ENCODE measurements around the gene CDH4.
"Not testable (repeated sequence)": the region's sequence is repeated elsewhere in the genome, so short reads cannot be mapped to it uniquely, and the experiment has no call there.

CDH4 gene

DNA sequence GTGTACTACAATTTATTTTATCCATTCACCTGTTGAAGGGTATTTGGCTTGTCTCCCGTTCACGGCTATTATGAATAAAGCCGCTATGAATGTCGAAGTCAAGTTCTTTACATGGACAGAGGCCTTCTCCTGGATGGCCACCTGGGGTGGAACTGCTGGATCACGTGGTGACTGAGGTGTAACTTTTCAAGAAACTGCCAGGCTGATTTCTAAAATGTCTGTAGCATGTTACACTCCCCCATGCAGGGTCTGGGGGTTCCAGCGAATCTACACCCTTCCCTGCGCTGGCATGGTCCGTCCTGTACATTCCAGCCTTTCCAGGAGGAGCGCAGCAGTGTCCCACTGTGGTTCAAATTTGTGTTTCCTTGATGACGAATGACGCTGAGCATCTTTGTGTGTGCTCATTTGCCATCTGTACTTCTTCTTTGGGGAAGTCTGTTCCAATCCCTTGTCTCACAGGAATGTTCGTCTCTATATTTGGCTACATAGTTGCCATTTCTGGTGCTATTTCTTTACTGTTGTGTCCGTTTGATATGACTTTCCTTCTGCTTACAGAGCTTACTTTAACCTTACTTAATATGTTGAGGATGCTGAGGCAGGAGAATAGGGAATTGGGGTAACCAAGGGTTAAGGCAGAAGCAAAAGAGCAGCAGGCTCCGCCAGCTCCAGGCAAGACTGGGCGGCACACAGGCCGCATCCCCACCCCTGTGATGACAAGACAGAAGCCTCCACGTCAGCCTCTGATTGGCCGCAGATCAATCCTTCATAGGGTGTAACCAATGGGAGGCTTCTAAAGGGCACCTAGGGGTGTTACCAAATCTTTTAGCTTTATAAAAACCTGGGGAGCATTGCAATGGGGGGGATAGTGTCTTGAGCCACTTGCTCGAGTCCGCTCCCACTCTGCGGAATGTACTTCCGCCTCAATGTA lies 707.0 kb downstream of the CDH4 start:
- no peak for DNase-seq (ENCODE audit: low read depth in 1 of 2, low spot score in 1 of 2)

DNA sequence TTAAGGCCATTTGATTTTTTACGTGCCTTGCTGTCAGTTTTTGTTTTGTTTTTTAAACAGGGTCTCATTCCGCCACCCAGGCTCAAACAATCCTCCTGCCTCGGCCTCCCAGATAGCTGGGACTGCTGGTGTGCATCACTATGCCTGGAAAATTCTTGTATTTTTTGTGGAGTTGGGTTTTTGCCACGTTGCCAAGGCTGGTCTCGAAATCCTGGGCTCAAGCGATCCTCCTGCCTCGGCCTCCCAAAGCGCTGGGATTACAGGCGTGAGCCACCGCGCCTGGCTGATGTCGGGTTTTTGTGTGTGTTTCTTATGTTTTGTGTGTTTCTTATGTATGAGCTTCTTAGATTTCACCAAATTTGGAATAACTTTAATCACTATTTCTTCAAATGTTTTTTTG lies 708.8 kb downstream of the CDH4 start:
- no peak for DNase-seq (ENCODE audit: low read depth in 1 of 2, low spot score in 1 of 2)

GRCh38 chr20:61963149-61963548 lies 711.1 kb downstream of the CDH4 start:
- DNase-seq (ENCODE audit: low read depth in 1 of 2, low spot score in 1 of 2): no peak

- no peak for DNase-seq (ENCODE audit: low read depth in 1 of 2, low spot score in 1 of 2)
These were observed 712.0 kb downstream of the CDH4 start for GRCh38 chr20:61963885-61964674.

DNA sequence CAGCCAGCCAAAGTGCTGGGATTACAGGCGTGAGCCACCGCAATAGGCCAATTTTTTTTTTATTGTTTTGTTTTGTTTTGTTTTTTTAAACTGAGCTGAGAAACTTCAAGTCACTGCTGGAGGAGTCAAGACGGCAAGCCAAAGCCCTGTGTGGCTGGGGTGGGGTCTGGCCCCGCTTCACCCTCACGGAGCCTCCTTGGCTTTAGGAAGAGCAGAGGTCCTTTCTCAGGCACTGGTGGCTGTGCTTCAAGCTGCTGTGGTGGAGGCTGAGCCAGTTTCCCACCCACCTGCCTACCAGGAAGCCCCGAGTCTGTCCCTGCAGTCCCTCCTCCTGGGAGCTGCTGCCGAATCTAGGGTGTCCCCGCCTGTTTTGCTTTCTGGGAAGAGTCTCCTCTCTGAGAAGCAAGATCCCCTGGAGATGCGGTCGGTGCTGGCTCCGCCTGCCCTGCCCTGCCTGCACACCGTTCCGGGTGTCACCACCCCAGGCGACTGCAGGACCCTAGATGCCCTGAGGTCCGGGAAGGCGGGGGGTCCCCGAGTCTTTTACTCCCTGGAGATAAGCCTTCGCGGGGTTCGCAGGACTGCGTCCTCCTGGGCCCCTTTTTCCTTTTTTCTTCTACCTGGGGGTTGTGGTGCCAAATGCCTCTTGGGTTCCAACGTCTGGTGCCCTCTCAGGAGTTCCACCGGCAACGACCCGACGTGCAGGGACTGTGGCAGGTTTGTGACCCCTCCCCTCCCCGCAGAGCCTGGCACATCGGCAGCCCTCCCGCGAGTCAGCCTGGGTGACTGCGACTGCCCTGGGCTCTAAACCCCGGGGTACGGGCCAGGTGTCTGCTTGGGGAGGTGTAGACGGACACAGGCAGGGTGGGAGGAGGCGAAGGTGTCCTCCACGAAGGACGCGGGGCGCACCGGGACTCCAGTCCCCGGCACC lies 712.9 kb downstream of the CDH4 start:
- no peak for DNase-seq (ENCODE audit: low read depth in 1 of 2, low spot score in 1 of 2)

DNA sequence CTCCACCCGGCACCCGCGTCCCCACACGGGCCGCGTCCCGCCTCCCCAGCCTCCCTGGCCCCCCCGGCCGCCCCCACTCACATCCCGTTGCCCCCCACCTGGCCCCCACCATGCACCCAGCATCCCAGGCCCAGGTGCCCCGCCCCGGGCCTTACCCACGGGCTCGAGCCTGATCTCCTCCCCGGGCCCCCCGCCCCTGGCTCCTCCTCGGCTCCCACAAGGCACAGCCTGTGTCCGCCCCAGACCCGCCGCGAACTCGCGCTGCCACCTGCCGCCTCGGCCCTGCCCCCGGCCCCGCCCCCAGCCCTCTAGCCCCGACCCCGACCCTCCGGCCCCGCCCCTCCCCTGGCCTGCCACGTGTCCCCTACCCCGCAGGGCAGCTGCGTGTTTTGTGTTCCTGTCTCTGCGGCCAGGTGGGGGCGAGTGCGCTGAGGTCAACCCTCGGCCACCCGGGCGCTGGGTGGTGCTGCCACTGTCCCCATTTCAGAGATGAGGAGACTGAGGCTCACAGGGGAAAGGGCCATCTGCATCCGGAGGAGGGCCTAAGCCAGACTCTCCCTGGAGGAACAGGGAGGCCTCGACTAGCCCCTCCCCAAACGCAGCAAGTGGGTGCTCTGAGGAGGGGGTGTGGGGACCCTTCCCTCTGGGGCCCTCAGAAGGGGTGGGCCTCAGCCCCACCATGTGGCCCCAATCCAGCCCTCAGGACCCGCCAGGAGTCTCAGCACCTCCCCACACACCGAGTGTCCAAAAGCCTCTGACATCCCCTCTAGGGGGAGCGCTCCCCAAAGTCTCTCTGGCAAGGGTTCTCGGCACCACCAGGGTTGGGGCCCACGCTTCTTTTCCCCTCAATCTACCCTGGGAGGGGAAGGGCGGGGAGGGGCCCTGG lies 713.8 kb downstream of the CDH4 start:
- DNase-seq (ENCODE audit: low read depth in 1 of 2, low spot score in 1 of 2): no peak

DNA sequence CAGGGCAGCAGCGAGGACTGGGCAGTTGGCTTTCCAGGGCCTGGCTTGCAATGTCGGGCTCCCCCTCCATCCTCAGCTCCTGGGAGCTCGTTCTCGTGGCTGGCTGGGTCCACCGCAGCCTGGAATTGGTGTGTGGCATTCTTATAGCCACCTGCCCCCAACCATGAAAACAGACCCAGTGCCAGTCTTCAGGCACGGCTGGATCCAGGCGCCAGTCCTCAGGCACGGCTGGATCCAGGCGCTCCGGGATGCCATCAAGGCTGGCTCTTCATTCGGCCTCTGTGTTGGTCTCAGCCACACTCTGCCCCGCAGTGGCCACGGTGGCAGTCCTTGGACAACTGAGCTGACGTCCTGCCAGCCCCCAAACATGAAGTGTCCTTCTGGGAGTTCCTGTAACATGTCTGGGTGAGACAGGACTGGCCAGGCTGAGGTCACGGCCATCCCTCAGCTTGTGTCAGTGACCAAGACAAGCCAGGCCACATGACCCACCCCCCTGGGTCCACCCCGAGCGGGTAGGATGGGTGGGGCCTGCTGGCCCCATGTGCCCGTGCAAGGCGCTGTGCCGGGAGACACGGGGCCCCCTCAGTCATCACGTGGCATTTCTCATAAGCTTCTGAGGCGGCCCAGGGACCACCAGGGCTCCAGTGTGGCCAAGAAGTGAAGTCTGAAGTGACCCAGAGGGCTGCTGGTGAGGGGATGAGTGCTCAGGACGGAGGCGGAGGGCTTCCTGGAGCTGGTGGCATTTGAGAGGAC lies 714.6 kb downstream of the CDH4 start:
- no peak for DNase-seq (ENCODE audit: low read depth in 1 of 2, low spot score in 1 of 2)

DNA sequence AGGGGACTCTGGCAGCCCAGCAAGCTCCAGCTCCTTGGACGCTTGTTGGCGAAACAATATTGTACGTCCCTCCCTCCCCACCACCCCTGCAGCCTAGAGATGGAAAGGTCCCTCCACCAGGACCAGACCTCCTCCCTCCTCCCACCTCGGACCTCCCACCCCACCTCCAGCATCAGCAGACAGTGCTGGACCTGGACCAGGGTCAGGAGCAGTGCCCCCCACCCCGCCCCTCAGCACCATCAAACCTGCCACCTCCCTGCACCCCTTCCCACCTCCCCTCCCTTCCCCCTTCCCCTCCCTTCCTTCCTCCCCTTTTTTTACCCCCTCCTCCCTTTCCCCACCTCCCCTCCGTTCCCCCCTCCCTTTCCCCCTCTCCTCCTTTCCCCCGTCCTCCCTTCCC lies 715.2 kb downstream of the CDH4 start:
- DNase-seq (ENCODE audit: low read depth in 1 of 2, low spot score in 1 of 2): no peak

GRCh38 chr20:61968036-61968810 lies 716.2 kb downstream of the CDH4 start:
- DNase-seq (ENCODE audit: low read depth in 1 of 2, low spot score in 1 of 2): no peak

DNA sequence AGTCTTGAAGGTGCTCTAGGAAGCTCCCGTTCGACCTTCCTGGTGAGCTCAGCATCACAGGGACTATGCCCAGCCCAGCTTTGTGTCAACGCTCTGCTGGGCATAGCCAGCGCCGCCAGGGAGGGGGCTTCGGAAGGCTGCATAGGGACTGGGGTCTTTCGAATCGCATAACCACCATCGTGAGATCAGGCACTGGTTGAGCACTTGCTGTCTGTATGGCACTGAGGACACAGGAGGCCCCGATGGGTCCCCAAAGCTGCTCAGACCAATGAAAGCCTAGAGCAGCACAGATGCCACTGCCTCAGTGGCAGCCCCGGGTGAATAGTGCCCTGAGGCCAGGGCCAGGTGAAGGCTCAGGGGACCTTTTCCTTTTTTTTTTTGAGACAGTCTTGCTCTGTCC lies 716.9 kb downstream of the CDH4 start:
- DNase-seq (ENCODE audit: low read depth in 1 of 2, low spot score in 1 of 2): no peak

GRCh38 chr20:61969806-61970205 lies 717.7 kb downstream of the CDH4 start:
- no peak for DNase-seq (ENCODE audit: low read depth in 1 of 2, low spot score in 1 of 2)

GRCh38 chr20:61970357-61970756 lies 718.3 kb downstream of the CDH4 start:
- no peak for DNase-seq (ENCODE audit: low read depth in 1 of 2, low spot score in 1 of 2)

GRCh38 chr20:61971595-61971994 lies 719.5 kb downstream of the CDH4 start:
- not testable (repeated sequence) for DNase-seq (ENCODE audit: low read depth in 1 of 2, low spot score in 1 of 2)

GRCh38 chr20:61972636-61973508 lies 720.8 kb downstream of the CDH4 start:
- DNase-seq (ENCODE audit: low read depth in 1 of 2, low spot score in 1 of 2): no peak

DNA sequence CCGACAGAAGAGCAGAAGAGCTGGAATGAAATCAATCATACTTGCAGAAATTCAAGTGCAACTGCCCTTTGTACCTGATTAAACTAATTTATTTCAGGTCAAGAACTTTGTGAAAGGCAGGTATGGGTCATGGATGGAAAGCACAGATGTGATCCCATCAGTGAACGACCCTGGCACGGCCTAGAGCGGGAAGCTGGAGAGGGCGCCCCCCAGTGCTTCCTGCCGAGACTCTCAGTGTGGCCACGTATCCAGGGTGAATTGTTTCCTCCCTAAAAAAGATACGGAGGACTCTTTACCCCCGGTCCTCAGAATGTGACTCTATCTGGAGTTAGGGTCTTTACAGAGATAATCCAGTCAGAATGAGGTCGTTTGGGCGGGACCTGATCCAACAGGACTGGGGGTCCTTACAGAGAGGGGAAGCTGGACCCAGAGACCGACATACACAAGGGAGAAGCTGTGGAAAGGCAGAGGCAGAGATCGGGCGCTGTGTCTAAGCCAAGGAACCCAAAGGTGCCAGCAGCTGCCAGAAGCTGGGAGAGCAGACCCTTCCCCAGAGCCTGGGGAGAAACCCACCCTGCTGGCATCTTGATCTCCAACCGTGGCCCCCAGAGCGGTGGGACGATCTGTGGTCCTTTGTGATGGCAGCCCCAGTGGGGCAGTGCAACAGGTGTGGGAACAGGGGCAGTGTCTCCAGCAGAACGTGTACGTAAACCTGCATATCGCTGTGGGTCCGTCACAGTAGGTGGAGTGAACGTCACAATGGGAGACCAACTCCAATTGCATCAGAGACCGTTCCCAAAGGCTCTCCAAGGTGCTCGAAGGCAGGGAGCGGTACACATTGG lies 721.7 kb downstream of the CDH4 start:
- DNase-seq (ENCODE audit: low read depth in 1 of 2, low spot score in 1 of 2): no peak

GRCh38 chr20:61974357-61974665 lies 722.2 kb downstream of the CDH4 start:
- no peak for DNase-seq (ENCODE audit: low read depth in 1 of 2, low spot score in 1 of 2)

Measured in stimulated activated CD4-positive, alpha-beta T cell treated with anti-CD3 and anti-CD28 coated beads, Interleukin-15, amount 100 ng/mL, for 1 hour (primary cell).